Smooth muscle cell (in vitro differentiated cells): ENCODE measurements around the gene ATP8B3. TPM values are rescaled to one million over a fixed set of nuclear protein-coding genes. Genes with fewer than 3 reads are reported as not detected.

Experiments
- DNase-seq: peaks from one replicate; lab custom pipeline; 2025; ENCODE audit not compliant: unreplicated experiment; lab: John Stamatoyannopoulos, UW
- H2AFZ ChIP-seq: fragments of 200-600 bp; sonication (generic); 2 replicates; pipeline ENCODE4 v1.6.0; 2016; ENCODE audit warnings: antibody characterized with exemption, low read depth, mild to moderate bottlenecking
- H3F3A ChIP-seq: fragments of 200-600 bp; sonication (generic); 2 replicates; pipeline ENCODE4 v1.6.0; 2017; ENCODE audit warnings: antibody characterized with exemption, low read depth
- H3K27ac ChIP-seq: fragments of 200-600 bp; sonication (generic); 2 replicates; pipeline ENCODE4 v1.5.1; 2016; ENCODE audit warnings: low read depth, mild to moderate bottlenecking
- H3K27me3 ChIP-seq: fragments of 200-600 bp; sonication (generic); 2 replicates; pipeline ENCODE4 v1.6.1; 2016; ENCODE audit warnings: low read depth, mild to moderate bottlenecking
- H3K36me3 ChIP-seq: fragments of 200-600 bp; sonication (generic); 2 replicates; pipeline ENCODE4 v1.5.1; 2016; ENCODE audit warnings: low read depth
- H3K4me1 ChIP-seq: fragments of 200-600 bp; sonication (generic); 2 replicates; pipeline ENCODE4 v1.5.1; 2016; ENCODE audit warnings: low read depth
- H3K4me2 ChIP-seq: fragments of 200-600 bp; sonication (generic); 2 replicates; pipeline ENCODE4 v1.6.0; 2016; ENCODE audit warnings: mild to moderate bottlenecking
- H3K4me3 ChIP-seq: fragments of 200-600 bp; sonication (generic); 2 replicates; pipeline ENCODE4 v1.5.1; 2016; ENCODE audit warnings: mild to moderate bottlenecking
- H3K79me2 ChIP-seq: fragments of 200-600 bp; sonication (generic); 2 replicates; pipeline ENCODE4 v1.6.0; 2016; ENCODE audit warnings: low read depth, mild to moderate bottlenecking
- H3K9ac ChIP-seq: fragments of 200-600 bp; sonication (generic); 2 replicates; pipeline ENCODE4 v1.6.0; 2016; ENCODE audit warnings: low read depth
- H3K9me3 ChIP-seq: fragments of 200-600 bp; sonication (generic); replicated peaks from 2 replicates; pipeline ENCODE4 v1.5.1; 2016; ENCODE audit warnings: low read depth
- H4K20me1 ChIP-seq: fragments of 200-600 bp; sonication (generic); 2 replicates; pipeline ENCODE4 v1.6.0; 2016; ENCODE audit warnings: low read depth
- WGBS: methylation state at CpG from one replicate; pipeline ENCODE4 v1.1.7; 2016; ENCODE audit warnings: low lambda C conversion rate; 5-methylcytosine and 5-hydroxymethylcytosine counted together
- polyA plus RNA-seq: library from polyadenylated mRNA; unstranded; fragments of >200 nt; fragmentation: Nextera tagmentation; extraction: Ambion mirVana; gene quantifications from 2 replicates; pipeline ENCODE4 v1.2.1, GENCODE V29; 2016
- total RNA-seq: library from RNA; depleted of rRNA; stranded (reverse); fragments of >200 nt; gene quantifications from 2 replicates; pipeline ENCODE4 v1.2.3, GENCODE V29; 2014
- TF ChIP-seq, protein P1 (sequence below): fragments of 200-600 bp; sonication (generic); IDR thresholded peaks from 2 replicates; pipeline ENCODE4 v1.5.1; 2017; ENCODE audit warnings: borderline replicate concordance, mild to moderate bottlenecking, antibody characterized with exemption; ENCODE audit not compliant: insufficient read depth, poor library complexity, severe bottlenecking

ATP8B3 gene
- total and polyA plus RNA-seq, 2 experiments from 2014 or later, result 2.8 to 3.9 TPM

DNA sequence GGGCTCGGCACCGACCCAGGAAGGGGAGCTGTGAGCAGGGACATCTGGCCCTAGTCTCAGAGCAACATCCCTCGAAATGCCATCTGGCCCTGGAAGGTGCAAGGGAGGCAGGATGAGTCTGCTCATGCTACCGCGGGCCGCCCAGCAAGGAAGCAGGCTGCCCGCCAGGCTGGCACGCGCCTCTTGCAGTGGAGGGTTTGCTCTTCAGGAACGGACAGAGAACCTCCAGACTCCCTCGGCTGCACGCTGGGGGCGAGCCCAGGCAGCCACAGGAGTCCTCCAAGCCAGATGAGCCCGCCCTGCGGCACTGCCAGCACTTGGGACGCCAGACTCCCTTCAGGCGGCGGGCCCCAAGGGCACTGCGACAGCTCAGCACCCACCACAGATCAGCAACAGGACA is 10.1 kb upstream of the ATP8B3 start:
- Histone ChIP-seq H3K9me3 (no peaks in the 10 kb centered on the region), H3F3A (no peaks in the 10 kb centered on the region), H3K36me3 (no peaks in the 10 kb centered on the region), H3K27me3 (no peaks in the 10 kb centered on the region), H3K4me3 (no peak overlapping the region), H3K79me2 (no peaks in the 10 kb centered on the region), H3K9ac (no peak overlapping the region), H2AFZ (no peak overlapping the region), H3K4me2 (no peak overlapping the region), H4K20me1 (peaks cover 16% of the 10 kb centered on the region), H3K27ac (no peak overlapping the region), H3K4me1 (no peaks in the 10 kb centered on the region)
- WGBS, result 98% methylated on average over 16 of the region's 19 CpGs
- TF ChIP-seq, protein P1, sequence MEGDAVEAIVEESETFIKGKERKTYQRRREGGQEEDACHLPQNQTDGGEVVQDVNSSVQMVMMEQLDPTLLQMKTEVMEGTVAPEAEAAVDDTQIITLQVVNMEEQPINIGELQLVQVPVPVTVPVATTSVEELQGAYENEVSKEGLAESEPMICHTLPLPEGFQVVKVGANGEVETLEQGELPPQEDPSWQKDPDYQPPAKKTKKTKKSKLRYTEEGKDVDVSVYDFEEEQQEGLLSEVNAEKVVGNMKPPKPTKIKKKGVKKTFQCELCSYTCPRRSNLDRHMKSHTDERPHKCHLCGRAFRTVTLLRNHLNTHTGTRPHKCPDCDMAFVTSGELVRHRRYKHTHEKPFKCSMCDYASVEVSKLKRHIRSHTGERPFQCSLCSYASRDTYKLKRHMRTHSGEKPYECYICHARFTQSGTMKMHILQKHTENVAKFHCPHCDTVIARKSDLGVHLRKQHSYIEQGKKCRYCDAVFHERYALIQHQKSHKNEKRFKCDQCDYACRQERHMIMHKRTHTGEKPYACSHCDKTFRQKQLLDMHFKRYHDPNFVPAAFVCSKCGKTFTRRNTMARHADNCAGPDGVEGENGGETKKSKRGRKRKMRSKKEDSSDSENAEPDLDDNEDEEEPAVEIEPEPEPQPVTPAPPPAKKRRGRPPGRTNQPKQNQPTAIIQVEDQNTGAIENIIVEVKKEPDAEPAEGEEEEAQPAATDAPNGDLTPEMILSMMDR, result no peak
- DNase-seq, result no peak

DNA sequence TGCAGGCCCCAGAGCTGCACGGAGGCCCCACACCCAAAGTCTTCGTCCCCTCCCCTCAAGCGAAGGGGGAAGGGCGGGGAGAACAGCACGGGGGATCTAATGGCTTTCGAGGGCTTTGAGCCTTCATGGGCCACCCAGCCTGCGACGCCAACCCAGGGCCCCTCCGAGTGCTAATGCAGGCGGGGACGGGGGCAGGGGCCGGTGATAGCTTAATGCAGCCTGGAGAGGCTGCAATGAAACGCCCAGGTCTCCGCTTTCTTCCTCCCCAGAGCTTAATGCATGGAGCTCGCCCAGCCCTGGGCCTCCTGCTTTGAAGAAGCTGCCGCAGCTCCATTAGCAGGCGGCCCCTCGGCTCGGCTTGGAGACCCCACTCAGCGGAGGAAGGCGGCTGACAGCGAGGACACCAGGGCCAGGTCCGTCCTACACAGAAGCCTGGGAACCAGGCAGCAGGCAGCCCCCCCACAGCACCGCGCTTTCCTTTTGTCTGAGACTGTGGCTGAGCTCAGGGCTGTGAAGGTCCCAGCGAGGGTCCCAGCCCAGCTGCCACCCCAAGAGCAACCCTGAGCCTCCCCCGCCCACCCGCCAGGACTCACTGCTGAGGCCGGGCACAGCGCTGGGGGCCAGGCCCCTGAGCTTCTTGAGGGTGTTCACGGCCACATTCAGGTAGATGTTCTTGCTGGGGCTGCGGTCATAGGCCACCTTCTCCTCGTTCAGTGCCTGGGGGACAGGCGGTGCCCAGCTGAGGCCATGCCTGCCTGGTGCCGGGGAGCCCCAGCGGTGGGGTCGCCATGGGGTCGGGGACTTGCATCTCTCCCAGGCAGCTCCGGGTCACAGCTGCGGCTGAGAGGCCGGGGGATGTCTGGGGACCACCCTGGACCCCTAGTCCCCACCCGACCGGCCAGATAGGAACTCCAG is 7.5 kb upstream of the ATP8B3 start:
- Histone ChIP-seq H3F3A (no peaks in the 10 kb centered on the region), H3K4me3 (no peak overlapping the region), H3K9me3 (no peaks in the 10 kb centered on the region), H3K79me2 (no peaks in the 10 kb centered on the region), H4K20me1 (no peaks in the 10 kb centered on the region), H3K4me2 (no peak overlapping the region), H3K36me3 (no peaks in the 10 kb centered on the region), H3K27ac (no peak overlapping the region), H3K4me1 (no peaks in the 10 kb centered on the region), H2AFZ (no peak overlapping the region), H3K9ac (no peak overlapping the region), H3K27me3 (no peaks in the 10 kb centered on the region)
- TF ChIP-seq, protein P1, result no peak
- no peak for DNase-seq
- 93% methylated on average over 41 of the region's 43 CpGs for WGBS

DNA sequence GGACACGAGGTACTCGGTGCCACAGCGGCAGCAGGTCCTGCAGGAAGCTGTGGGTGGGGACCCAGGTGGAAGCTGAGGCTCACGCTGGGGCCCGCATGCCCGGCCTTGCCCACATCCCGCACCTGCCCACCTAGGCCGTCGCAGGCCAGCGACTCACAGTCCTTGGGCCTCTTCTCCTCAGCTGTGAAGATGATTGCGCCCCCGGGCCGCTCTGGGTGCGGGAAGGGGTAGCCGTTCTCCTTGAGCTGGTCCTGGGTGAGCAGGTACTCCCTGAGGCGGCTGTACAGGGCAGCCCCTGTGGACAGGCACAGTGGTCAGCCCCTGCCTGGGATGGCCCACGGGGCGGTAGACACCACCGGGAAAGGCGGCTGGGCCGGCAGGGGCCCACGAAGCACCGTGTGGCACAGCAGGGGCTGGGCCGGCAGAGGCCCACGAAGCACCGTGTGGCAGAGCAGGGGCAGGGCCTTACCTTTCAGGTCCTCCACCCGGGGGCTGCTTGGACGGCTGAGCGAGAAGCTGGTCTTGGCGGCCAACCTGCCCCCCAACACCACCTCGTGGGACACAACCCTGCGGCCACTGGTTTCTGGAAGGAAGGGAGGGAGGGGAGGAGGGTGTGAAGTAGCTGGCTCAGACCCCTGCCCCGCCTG is 6.6 kb upstream of the ATP8B3 start:
- H4K20me1 ChIP-seq, result no peaks in the 10 kb centered on the region
- no peak overlapping the region for H3K4me2 ChIP-seq
- no peaks in the 10 kb centered on the region for H3K9me3 ChIP-seq
- no peaks in the 10 kb centered on the region for H3K79me2 ChIP-seq
- H3K36me3 ChIP-seq, result no peaks in the 10 kb centered on the region
- H3F3A ChIP-seq, result no peaks in the 10 kb centered on the region
- H3K4me3 ChIP-seq, result no peak overlapping the region
- H3K9ac ChIP-seq, result no peak overlapping the region
- TF ChIP-seq, protein P1, result no peak
- H3K27me3 ChIP-seq, result no peaks in the 10 kb centered on the region
- no peaks in the 10 kb centered on the region for H3K4me1 ChIP-seq
- 97% methylated on average over 32 of the region's 33 CpGs for WGBS
- no peak for DNase-seq
- no peak overlapping the region for H3K27ac ChIP-seq
- H2AFZ ChIP-seq, result no peak overlapping the region
